Measurements from ENCODE around the gene DGKB.

DGKB gene

DNA sequence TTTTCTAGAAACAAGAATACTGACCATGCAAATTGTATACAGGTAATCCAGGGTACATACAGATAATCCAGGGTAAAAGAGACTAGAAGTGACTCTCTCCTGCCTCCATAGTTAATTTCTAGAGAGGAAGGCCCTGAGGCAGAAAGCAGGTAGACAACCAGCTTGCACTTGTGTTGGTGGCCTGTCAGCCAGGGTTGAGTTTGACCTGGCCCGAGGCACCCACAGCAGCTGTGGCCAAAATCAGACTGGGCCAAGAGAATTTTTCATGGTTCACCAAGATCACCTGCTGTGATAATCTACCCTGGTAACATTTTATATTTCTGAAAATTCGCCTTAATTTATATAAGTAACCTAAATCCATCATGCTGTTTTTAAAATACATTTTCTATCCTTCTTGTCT lies 526.6 kb downstream of the DGKB start:
- no peak for TF ChIP-seq GATA3 (IDR thresholded peaks at IDR 0.05; ENCODE audit: low read depth, low read length)
- no peak for TF ChIP-seq GATA2 (IDR thresholded peaks at IDR 0.05; ENCODE audit: low read depth, low read length)

DNA sequence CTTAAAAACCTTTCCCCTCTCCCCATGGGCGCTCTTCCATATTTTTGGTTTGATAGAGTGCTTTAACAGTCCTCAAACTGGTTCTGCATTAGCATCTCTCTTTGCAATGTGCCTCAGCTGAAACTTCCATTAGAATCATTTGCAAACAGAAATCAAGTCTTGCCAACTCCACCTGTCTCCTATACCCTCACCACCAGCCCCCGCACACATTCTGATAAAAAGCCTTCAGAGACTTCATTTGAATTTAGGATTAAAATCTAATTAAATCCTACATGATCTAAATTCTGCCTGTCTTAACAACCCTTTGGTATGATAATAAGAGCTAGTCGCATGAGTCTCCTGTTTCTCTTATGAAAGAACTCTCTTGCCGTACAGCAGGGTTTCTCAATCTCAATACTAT lies 528.2 kb downstream of the DGKB start:
- TF ChIP-seq GATA2 (IDR thresholded peaks at IDR 0.05; ENCODE audit: low read depth, low read length) (no peak), GATA3 (IDR thresholded peaks at IDR 0.05; ENCODE audit: low read depth, low read length) (no peak)

GRCh38 chr7:14368285-14368684 lies 534.3 kb downstream of the DGKB start:
- TF ChIP-seq GATA2 (IDR thresholded peaks at IDR 0.05; ENCODE audit: low read depth, low read length) (no peak), GATA3 (IDR thresholded peaks at IDR 0.05; ENCODE audit: low read depth, low read length) (no peak)

DNA sequence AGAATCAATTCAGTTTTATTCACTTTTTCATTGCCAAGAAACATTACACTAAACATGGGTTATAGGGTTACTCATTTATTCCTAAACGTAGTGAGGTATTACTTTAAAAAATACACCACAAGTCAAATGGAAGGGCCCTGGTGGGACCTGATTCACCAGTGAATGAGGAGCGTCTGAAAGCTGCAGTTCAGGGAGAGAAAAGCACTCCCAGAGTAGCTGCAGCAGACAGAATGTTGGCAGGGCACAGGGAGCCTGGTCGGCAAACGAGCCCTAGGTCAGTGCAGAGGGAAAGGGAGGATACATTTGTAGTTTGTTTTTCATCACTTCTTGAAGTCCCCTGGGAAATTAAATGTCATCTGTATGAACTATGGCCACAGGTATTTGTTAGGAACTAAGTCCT lies 551.4 kb downstream of the DGKB start:
- TF ChIP-seq GATA3 (IDR thresholded peaks at IDR 0.05; ENCODE audit: low read depth, low read length) (no peak), GATA2 (IDR thresholded peaks at IDR 0.05; ENCODE audit: low read depth, low read length) (no peak)

DNA sequence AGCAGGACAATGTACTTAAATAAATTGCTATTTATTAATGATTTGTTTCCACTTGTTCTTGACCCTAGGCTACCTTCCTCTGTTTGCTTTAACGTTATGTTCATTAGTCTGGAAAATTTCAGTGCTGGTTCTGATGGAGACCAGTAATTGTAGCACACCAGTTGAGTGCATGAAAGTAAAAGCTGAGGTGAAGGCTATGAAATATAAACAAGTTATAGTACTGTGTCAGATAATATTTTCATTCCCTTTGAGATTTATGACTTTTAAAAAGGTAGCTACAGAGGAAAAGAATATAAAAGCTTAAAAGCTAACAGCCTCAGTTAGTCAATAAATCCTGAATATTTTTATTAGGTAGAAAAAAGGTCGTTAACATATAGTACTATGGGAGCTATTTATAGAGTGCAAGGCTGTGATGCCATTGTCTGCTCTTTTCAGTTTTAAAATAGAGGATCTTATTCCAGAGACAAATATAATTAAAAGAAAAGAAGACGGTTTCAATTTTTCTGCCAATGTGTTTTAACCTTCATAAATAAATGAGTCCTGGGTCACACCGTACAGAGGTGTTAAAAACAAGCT lies 561.3 kb downstream of the DGKB start:
- TF ChIP-seq GATA3 (IDR thresholded peaks at IDR 0.05; ENCODE audit: low read depth, low read length) (no peak), GATA2 (IDR thresholded peaks at IDR 0.05; ENCODE audit: low read depth, low read length) (no peak)

DNA sequence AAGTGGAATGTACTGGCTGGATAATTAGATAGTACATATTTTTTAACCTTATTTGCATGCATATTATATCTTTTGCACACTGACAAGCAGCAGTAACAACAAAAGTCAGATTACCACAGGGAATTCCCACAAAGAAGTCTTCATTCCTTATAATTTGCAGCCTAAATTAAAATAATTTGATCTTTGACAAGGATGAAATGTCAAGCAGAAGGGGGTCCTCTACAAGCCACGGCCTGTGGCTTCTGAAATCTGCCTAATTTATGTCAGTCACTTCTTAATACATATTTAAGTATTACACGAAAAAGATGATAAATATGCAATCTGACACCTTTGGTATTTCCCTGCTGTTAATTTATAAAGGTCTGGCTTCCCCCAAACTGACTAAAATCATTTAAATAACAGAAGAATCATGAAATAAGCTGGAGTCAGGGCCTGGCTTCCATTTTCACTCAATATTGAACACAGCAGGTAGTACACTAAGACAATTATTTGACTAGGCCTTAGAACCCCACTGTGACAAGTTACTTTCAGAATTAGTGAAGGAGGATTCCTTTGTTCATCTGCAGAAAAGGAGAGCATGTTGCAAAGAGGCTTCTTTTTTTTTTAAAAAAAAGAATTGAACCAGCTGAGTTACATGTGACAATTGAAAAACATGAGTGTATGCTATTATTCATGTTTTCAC lies 562.0 kb downstream of the DGKB start:
- TF ChIP-seq GATA3 (IDR thresholded peaks at IDR 0.05; ENCODE audit: low read depth, low read length): no peak
- no peak for TF ChIP-seq GATA2 (IDR thresholded peaks at IDR 0.05; ENCODE audit: low read depth, low read length)

DNA sequence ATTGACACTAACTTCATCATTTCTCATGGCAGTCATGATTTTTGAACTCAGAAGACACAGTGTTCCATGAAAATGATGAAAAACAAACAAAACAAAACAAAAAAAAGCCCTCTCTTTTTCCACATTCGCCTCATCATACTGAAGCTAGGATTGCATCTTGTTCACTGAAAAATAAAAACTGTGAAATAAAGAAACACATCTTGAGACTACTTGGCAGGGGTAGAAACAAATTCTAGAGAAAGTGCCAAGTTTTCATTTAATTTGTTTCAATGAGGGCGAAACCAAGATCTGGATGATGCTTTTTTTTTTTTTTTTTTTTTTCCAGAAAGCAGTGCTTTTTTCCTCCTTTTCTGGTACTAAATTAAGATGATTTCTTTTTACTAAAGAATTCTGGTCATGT lies 562.7 kb downstream of the DGKB start:
- TF ChIP-seq GATA2 (IDR thresholded peaks at IDR 0.05; ENCODE audit: low read depth, low read length) (no peak), GATA3 (IDR thresholded peaks at IDR 0.05; ENCODE audit: low read depth, low read length) (no peak)

- no peak for TF ChIP-seq GATA2 (IDR thresholded peaks at IDR 0.05; ENCODE audit: low read depth, low read length)
- no peak for TF ChIP-seq GATA3 (IDR thresholded peaks at IDR 0.05; ENCODE audit: low read depth, low read length)
Measured at GRCh38 chr7:14336256-14336655, 566.3 kb downstream of the DGKB start.

- TF ChIP-seq GATA2 (IDR thresholded peaks at IDR 0.05; ENCODE audit: low read depth, low read length): no peak
- TF ChIP-seq GATA3 (IDR thresholded peaks at IDR 0.05; ENCODE audit: low read depth, low read length): no peak
Measured at GRCh38 chr7:14332155-14332554, 570.4 kb downstream of the DGKB start.

DNA sequence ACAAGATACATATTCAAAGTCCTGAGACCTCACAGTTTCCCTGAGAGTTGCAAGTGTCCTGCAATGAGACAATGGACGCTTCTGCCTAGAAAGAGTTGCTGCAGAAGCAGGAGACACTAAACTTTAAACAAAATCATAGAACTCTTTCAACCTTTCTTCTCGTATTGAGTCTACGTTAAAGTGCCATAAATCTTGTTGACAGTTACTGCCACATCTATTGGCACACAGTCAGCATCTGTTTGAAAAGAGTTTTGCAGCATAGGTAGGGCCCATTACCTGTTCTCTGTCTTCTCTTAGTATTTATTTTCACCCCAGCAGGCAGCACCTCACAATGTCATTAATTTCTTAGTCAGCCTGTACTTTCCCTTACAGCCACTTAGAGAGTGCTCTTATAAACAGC lies 577.8 kb downstream of the DGKB start:
- TF ChIP-seq GATA2 (IDR thresholded peaks at IDR 0.05; ENCODE audit: low read depth, low read length): no peak
- no peak for TF ChIP-seq GATA3 (IDR thresholded peaks at IDR 0.05; ENCODE audit: low read depth, low read length)

DNA sequence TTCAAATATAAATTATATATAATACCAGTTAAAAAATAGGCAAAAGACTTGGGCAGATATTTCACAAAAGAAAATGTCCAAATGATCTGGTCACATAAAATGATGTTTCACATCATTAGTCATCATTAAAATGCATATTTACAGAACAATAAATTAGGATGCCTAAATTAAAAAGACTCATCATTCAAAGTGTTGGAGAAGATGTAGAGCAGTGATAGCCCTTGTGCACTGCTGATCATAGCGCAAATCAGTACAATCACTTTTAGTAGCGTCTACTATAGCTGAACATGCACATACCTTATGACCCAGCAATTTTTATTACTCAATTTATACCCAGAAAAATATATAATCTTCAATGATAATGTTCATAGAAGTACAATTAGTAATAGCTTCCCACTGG lies 579.8 kb downstream of the DGKB start:
- TF ChIP-seq GATA3 (IDR thresholded peaks at IDR 0.05; ENCODE audit: low read depth, low read length) (no peak), GATA2 (IDR thresholded peaks at IDR 0.05; ENCODE audit: low read depth, low read length) (no peak)

DNA sequence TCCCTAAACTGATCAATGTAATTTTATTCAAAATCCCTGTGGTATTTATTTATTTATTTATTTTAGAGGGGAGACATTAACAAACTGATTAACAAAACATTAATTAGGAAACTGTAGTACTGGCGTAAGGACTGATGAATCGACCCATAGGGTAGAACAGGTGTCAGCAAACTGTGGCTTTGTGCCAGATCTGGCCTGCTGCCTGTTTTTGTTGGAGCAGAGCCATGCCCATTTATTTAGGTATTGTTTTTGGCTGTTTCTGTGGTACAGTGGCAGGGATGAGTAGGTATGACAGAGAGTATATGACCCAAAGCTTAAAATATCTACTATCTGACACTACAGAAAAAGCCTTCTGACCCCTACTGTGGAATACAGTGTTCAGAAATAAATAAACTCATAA lies 580.6 kb downstream of the DGKB start:
- TF ChIP-seq GATA2 (IDR thresholded peaks at IDR 0.05; ENCODE audit: low read depth, low read length) (no peak), GATA3 (IDR thresholded peaks at IDR 0.05; ENCODE audit: low read depth, low read length) (no peak)

- TF ChIP-seq GATA3 (IDR thresholded peaks at IDR 0.05; ENCODE audit: low read depth, low read length) (no peak), GATA2 (IDR thresholded peaks at IDR 0.05; ENCODE audit: low read depth, low read length) (no peak)
Measured at GRCh38 chr7:14309432-14309831, 593.1 kb downstream of the DGKB start.

DNA sequence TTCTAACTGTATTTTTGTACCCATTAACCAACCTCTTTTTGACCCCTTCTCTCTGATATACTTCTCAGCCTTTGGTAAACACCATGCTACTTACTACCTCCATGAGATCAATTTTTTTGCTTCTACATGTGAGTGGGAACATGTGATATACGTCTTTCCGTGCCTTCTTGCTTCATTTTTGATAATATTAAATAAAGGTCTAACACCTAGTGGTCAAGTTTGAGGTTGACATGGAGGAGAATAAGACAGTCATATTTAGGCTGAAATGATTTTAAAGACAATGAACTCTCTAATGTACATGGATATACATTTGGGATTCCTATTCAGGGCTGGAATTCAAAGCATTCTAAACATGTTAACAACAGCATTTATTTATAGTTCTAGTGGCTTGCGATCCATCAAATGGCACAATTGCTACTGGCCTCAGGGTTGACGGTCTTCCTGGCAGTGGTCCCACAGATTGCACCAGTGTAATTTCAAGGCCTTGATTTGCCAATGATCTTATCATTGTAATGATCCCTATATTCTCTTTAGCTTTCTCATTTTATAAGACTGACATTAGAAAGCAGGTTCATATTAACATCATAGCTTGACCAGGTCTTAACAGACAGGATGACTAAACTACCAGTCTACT lies 597.2 kb downstream of the DGKB start:
- TF ChIP-seq GATA3 (IDR thresholded peaks at IDR 0.05; ENCODE audit: low read depth, low read length) (peak; percentile 50; the same call in 1 of the 2 replicates), GATA2 (IDR thresholded peaks at IDR 0.05; ENCODE audit: low read depth, low read length) (peak; percentile 69)

DNA sequence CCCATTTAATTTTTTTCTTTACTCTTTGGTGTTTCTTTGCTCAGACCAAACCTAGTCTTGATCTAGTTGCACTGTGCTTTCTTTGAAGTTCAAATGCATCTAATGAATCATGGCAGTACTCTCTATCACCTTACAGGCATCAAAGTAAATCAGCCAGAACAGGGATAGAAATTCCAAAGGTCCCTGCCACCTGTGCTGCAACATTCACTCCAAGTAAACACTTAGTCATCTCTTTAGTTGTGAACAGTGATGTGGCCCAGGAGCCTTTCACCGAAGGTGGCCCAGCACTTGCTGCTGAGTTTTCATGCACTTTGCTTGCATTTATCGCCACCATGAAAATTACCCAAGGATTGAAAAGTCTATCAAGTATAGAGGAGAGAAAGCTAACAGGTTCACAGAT lies 599.0 kb downstream of the DGKB start:
- TF ChIP-seq GATA3 (IDR thresholded peaks at IDR 0.05; ENCODE audit: low read depth, low read length): no peak
- TF ChIP-seq GATA2 (IDR thresholded peaks at IDR 0.05; ENCODE audit: low read depth, low read length): no peak
